ENCODE measurements around the gene RNASE8.

Gene RNASE8

DNA sequence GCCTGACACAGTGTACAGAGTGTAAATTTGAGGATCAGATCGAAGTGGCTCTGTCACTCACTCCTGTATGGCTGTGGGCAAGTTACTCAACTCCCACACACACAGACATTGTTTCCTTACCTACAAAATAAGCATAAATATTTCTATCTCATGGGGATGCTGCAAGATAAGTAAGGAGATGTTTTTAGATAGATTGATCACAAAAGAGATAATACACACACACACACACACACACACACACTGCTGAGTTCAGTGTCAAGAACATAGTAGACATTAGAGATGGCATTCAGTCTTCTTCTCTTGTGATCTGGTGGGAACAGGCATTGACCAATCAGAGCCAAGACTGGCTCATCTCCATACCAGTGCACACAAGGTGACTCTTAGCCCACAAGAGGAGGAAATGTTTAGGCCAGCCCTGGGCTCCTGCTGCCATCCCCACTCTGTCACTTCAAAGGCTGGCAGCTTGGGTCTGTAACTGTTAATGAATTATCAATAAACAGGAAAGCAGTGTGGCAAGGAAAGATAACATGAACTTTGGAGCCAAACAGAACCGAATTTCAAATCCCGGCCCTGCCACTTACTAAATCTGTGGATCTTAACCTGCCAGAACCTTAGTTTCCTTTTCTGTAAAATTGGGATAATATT lies 3.4 kb upstream of the RNASE8 start:
- no peak for DNase-seq

DNA sequence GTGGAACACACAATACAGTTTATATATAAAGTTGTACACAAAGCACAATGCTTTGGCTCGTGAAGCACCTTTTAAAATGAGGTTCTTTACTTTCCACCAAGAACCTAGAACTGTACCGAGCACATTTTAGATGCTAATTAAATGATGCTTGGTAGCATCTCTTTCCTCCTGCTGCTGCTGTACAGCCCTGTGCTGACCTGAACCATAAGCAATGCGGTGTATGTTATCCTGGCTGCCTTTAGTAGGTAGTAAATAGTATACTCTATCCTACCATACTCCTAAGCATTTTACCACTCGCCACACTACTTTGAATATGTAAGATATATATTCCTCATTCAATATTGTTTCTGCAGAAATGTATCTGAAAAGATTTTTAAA lies 2.9 kb upstream of the RNASE8 start:
- no peak for DNase-seq

DNA sequence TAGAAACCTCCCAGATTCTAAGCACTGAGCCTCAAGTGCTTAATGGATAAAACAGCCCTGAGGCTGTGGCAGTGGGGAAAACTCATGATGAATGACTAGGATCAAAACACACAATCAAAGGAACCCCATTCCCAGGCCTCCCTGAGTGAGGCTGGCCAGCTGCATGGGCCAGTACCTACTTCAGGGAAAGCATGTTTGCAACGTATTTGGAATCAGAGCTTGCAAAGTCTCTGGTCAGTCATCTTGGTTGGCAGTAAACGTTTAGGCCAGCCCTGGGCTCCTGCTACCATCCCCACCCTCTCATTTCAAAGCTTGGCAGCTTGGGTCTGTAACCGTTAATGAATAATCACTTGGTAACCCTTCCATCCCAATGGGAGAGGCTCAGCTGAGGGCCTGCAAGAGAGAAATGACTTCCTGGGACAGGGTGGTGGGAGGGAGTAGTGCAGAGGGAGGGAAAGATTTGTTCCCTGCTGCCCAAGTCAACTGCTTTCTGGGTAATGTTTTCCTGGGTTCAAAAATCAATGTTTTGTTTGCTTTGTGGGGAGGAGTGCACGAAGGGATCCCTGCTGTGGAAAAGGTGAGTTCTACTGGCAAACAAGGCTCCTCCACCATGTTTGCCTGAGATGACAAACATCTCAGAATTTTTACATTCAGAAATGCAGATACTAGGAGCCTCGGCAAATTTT lies 2.0 kb upstream of the RNASE8 start:
- DNase-seq = no peak

DNA sequence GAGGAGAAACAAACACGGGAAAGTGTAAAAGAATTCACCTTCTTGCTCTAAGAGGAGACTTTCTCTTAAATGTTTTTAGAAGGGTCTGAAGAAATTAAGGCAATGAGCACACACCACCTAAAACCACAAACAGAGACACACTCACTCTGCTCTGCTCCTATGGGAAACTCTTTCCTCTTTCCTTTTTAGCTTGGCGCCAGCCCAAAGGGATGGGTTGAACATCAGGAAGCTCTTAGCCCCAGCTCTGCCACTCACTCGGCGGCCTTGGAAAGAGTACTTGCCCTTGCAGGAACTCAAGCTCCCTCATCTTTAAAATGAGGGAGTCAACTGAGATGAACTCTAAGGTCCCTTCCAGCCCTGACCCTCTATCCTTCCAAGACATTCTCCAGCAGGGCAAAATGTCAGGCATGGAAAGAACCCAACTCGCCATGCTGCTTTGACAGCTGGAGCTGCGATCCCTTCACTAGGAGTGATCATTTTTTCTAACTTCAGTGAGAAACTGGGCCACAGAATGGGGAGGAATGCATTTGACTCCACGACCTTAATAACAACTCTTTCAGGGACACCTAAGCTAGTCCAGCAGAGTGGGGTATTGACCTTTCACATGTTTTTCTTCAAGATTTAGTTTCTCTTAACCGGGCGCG lies 980 bp upstream of the RNASE8 start:
- DNase-seq = no peak

DNA sequence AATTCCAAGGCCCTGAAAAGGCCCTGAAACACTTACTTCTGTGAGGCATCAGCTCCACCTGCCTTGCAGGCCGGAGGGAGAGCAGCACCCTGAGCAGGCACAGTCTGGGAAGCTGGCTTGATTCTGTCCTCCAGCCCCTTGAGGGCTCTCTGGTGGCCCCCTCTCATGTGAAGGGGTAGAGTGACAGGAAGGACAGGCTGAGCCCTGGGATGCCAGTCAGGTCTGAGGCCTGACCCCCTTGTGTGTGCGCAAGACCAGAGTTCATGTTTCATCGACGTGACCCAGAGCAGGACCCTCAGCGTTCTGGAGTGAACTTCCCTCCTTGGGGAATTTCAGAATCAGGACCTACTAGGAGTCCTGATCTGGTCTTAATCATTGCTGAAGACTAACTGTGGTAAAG lies 1.3 kb downstream of the RNASE8 start:
- DNase-seq = no peak

DNA sequence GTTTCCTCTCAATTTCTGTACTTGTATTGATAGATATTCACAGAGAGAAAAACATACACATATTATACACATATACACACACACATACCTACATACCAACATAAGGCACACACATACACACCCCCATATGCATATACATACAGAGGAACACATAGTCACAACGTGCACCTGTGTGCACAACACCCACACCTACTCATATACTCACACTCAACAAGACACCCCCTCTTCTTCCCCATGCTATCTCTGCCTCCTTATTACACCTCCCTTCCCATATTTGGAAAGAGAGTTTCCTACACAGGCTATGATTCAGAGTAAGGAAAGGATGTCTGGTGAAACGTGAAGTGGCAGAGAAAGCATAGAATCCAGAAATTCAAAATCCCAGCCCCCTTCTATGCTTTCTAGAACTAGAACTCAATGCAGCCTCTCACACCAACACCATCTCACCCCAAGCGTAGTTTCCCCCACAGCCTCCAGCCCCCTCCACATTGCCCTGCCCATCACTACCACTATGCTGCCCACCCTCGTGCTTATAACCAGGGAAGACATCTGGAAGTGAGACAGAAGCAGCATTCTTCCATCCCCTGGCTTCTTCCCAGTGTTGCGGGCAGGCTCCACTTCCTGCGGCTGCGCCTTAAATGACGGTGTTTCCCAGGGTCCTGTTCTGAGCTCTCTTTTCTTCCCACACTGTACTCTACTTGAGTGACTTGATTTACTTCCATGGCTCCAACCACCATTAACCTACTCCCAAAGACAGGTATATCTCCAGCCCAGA lies 2.4 kb downstream of the RNASE8 start:
- DNase-seq = no peak

DNA sequence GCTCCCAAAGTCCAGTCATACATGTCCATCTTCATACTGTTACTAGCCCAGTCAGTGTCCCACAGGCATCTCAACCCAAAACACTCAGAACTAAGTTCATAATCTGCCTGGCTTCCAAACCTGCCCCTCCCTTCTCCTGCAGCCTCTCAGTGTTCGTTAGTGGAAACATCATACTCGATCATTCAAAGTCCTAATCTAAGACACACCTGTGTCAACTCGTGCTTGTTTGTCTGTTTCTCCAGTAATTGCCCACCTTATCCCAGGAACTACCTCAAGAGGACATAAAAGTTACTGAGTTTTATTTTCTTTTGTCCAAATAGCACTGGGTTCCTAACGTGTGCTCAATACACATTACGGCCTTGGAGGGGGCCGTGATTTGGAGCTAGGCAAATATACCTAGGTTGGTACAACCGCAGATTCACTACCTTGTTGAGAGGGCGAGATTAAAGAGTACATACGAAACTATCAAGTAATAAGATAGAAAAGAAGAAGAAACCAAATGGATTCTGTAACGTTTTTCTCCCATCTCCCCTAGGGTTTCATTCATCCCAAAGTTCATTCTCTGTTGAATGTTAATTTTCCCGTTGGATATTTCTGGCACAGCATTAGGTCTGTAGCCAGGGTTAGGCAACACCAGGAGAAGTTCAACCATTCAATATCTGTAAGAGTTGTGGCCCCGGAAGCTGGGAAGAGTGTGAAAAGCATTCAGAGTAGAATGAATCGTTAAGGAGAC lies 3.2 kb downstream of the RNASE8 start:
- no peak for DNase-seq

DNA sequence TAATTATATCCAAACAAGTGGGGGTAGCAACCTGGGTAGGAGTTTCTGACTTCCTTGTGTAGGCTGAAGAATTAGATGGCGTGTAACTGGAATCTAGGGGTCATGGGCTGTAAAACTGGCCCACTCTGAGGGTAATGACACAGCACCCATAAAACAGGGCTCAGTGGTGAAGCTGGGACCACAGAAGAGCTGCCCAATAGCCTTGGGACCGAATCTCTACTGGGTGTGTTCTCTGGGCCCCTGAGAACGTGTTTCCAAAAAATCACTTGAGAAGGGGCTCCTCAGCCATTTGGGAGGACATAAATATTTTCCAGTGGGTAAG lies 3.7 kb downstream of the RNASE8 start:
- no peak for DNase-seq

DNA sequence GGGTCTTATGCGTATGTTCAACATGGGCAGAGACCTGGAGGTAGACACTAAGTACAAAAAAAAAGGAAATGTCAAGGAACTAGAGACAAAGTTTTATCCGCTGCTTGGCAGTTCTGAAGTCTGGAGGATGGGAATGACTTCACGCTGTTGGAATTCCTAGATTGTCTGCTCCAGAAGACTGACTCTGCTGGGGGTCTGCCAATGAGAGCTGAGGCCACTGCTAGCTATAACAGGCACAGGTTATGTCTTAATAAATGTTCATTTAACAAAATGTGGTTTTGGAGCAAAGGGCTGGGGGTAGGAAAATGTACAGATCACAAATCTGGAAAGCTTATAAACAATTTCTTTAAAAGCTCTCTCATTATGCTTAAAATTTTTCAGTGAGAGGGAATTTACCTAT lies 5.9 kb downstream of the RNASE8 start:
- no peak for DNase-seq

DNA sequence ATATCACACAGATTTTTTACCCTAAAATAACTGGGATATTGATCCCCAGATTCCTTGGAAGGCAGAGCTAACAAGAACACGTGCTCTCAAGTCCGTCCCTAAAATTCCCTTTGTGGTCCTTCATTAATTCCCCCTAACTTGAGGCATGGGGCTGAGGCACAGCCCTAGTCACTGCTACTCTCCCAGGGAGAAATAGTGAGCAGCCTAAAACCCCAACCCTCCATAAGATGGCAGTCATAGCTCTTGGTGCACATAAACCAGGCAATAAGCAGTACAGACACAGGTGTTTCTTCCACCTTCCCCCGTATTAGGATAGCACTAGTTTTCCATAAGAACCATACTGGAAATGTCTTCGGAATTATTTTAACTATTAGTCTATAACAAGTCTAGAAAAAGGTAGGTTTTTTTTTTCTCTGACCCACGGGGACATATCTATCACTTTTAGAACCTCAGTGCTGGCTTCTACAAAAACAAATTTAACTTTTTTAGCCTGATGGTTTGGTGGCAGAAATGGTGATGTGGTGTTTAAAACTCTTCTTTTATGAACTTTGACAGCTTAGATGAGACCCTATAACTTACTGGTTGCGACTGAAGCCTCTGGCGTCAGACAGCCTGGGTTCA lies 9.4 kb downstream of the RNASE8 start:
- no peak for DNase-seq

DNA sequence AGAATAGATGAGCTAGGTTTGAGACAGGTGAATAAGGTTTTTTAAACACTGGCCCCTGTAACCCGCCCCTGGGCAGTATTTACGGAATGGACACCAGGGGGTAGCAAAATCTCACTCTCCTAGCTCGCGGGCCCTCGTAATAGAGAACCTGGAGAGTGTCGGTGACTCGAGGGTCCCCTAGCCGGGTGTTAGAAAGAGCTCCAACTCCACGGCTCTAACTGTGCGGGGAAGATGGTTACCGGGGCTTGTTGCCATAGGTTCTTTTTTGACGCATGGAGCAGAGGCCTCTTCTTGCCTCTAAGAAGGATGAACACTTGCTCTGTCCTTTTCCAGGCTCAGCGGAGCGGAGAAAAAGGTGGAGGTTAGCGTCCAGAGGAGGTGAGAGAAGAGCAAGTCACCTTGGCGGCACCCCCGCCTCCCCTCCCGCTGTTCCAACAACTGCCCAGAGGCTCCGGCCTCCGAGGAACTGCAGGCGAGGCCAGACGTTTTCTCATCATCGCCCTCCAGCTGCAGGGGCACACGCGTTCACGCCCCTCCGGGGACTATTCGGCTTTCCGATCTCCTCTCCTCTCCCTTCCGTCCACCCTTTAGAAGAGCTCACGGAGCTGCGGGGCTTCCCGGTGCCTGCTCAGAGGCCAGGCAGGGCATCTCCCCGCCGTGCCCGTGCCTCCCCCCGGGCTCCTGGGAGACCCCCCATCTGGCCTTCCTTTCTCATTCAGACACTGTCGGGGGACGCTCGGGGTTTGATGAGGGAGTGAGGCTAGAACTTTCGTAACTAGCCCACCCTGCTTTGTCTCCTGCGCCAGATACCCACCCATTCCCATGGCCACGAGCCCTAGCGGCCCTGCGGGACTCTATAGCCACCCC lies 11.1 kb downstream of the RNASE8 start:
- peak; percentile 33 to 55 for DNase-seq

DNA sequence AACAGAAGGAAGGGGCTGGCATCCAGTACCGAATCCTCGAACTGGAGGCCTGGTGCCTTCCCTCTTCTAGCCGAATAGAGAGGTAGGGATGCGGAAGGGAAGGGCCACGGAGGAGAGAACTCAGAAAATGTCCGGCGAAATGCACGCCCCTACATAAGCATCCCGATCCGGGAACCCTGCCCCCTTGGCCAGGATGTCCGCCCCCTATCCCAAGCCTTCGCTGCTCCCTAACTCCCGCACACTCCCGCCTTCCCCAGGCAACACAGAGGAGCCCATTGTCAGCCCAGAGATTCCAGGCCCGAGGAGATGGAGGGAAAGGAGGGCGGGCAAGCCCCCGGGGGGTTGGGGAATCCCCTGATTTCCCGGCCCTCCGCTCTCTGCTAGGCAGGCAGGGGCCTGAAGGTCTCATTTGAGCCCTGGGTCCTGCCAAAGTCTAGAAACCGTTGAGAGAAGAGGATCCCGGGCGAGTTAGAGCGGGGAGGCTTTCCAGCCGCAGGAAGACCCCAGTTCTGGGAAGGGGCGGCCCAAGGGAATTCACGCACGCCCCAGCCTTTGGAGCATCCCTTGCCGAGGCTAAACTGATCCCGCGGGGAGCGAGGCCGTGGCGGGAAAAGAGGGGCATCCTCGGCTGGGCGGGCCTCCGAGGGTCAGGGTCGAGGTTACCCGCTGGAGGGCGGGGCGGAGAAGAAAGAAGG lies 11.9 kb downstream of the RNASE8 start:
- no peak for DNase-seq

DNA sequence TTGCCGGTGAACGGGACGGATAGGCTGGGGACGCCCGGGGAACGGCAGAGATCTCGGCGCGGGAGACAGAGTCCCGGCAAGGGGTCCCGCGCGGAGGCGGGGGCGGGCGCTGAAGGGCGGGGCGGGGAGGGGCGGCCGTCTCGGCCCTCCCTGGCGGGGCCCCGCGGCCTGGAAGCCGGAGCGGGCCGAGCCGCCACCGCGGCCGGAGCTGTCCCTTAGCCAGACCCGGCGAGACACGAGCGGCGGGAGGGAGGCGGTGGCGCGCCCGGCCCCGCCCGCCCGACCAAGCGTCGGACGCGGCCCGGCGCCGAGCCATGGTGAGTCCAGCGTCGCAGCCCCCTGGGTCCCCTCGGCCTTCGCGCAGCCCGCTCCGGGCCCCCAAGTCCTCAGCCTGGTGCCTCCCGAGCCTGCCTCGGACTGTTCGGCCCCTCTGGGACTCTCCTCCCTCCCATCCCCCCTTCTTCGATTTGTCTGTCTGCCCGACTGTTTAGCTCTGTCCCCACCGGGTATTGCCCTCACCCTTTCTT lies 12.5 kb downstream of the RNASE8 start, which contains the start of gene ARHGEF40:
TSS of gene ARHGEF40 (plus strand) at position 222 of the 527 bp plus-strand sequence. CDS start at position 315, 93 bp downstream.
- peak in 1 of 2 experiments; percentile 27 for DNase-seq

DNA sequence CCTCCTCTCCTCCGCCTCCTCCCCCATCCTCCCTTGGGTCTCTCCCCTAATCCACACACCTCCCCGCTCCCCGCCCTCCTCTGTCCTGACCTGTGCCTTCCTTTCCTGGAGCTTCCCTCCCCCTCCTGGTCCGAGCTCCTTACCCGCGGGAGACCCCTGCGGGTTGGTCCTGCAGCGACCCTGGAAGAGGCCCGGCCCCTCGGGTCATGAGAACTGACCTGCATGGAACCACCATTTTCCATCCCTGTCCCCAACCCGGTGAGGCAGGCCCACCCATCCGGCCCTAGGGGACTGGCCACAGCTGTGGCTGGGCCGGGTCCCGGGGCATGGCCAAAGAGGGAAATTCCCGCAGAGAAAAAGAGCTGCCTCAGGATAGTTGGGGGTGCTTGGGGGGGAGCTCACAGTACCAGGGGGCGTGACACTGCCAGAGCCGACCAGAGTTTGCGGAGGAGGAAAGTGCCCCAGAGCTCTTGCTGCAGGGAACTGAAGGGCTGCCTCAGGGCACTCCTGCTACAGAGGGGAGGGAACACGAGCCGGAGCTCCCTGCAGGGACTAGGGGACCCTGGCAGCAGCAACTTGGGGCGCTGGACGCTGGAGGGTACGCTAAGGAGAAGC lies 13.1 kb downstream of the RNASE8 start:
- DNase-seq = no peak

DNA sequence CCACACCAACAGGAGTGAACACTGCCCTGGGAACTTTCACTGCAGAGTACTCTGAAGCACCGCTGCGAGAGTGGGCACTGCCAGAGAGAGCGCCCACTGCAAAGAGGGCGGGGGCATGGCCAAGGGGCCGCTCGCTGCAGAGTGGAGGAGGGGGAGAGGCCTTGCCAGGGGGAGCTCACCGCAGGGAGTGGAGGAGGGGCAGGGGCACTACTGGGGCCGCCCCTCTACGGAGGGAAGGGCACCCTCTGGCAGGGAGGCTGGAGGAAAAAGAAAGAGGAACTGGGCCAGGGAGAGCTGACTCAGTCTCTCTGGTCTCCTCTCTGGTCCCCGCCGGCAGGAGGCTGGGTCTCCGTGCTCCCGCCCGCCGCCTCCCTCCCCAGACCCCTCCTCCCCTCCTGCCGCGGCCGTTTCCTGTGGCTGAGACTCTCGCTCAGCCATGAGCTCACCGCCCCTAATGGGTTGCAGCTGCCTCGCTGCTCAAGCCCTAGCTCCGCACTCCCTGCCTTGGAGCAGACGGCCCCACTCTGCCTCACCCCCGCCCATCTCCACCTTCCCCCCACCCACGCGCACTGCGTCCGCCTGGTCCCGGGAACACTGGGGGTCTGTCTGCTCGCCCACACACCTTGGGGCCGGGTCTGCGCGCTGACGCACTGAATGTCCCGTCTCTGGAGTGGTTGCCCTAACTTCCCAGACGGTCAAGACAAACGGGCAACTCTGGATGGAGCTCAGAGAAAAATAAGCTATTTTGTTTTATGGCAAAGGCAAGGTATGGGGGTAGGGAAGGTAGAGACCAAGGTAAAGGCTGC lies 13.8 kb downstream of the RNASE8 start:
- peak; percentile 69 to 76 for DNase-seq

DNA sequence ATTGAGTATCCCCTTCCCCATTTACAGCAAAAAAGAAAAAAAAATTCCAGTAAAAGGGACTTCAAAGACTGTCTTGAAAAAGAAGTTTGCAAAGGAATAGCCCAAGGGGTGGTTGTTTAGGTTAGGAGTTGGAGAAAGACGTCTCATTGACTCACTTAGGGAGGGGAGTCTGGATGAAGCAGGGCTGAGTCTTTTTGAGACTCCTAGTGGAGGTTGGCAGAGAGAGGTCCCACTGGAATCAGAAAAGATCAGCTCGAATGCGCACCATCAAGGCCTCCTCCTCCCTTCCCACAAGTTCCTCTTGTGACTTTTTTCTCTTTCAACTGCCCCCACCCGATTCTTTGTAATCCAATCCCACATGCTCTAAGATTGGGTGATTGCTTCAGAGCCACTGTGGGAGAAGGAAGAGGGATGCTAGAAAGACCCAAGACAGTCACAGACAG lies 14.4 kb downstream of the RNASE8 start:
- no peak for DNase-seq

DNA sequence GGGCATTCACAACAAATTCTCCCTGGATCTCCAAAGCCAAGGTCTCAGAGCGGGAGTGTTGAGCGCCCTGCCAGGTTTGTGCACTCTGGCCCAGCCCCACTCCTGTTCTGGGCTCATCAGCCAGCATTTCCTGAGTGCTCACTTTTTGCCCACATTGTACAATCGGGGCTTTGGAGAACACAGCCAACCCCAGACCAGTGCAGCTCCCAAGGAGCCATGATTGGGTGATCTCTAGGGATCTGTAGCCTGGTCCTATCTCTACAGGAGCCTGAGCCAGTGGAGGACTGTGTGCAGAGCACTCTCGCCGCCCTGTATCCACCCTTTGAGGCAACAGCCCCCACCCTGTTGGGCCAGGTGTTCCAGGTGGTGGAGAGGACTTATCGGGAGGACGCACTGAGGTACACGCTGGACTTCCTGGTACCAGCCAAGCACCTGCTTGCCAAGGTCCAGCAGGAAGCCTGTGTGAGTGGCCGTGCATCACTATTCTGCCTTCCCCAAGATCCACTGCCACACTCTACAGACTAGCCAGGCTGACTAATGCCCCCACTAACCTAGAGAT lies 15.2 kb downstream of the RNASE8 start:
- DNase-seq = no peak

DNA sequence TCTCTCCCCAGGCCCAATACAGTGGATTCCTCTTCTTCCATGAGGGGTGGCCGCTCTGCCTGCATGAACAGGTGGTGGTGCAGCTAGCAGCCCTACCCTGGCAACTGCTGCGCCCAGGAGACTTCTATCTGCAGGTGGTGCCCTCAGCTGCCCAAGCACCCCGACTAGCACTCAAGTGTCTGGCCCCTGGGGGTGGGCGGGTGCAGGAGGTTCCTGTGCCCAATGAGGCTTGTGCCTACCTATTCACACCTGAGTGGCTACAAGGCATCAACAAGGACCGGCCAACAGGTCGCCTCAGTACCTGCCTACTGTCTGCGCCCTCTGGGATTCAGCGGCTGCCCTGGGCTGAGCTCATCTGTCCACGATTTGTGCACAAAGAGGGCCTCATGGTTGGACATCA lies 16.3 kb downstream of the RNASE8 start:
- no peak for DNase-seq
